Sigmoid colon (tissue), 7 donors: Measurements from ENCODE around the gene LEUTX. TPM values are rescaled to one million over a fixed set of nuclear protein-coding genes. Genes with fewer than 3 reads are reported as not detected.
"Not testable (repeated sequence)": the region's sequence is repeated elsewhere in the genome, so short reads cannot be mapped to it uniquely, and the experiment has no call there.

Source experiments
- DNase-seq: peaks from one replicate; pipeline ENCODE4 v3.0.0-alpha.2; 2019
- H3K27ac ChIP-seq, 4 donors: fragments of 200-600 bp; sonication (generic); one replicate each; pipeline ENCODE4 v1.5.1; 2016 to 2019; ENCODE audit warnings: mild to moderate bottlenecking in 1 of 4
- H3K27me3 ChIP-seq, 3 donors: fragments of 200-600 bp; sonication (generic); one replicate each; pipeline ENCODE4 v1.5.1; 2019; ENCODE audit warnings: mild to moderate bottlenecking in 1 of 3
- H3K36me3 ChIP-seq, 4 donors: fragments of 200-600 bp; sonication (generic); one replicate each; pipeline ENCODE4 v1.5.1; 2016 to 2019
- H3K4me1 ChIP-seq, 4 donors: fragments of 200-600 bp; sonication (generic); one replicate each; pipeline ENCODE4 v1.5.1; 2017 to 2019
- H3K4me3 ChIP-seq, 4 donors: fragments of 200-600 bp; sonication (generic); one replicate each; pipeline ENCODE4 v1.5.1; 2017 to 2019; ENCODE audit warnings: mild to moderate bottlenecking in 2 of 4, moderate library complexity in 1 of 4
- H3K9me3 ChIP-seq, 4 donors: fragments of 200-600 bp in 3 of 4; sonication (generic) in 3 of 4; one replicate each; pipeline versions ENCODE4 v1.5.1 to v1.6.1; 2013 to 2019
- CTCF ChIP-seq, 4 experiments: fragments of 450-650 bp in 3 of 4; fragments of 200-600 bp in 1 of 4; IDR thresholded peaks; one replicate each; pipeline ENCODE4 v1.5.1; 2016 to 2019; ENCODE audit warnings: antibody characterized with exemption in 4 of 4, mild to moderate bottlenecking in 3 of 4, moderate library complexity in 2 of 4
- EP300 ChIP-seq, 4 donors: sonication (generic); formaldehyde crosslinking; IDR thresholded peaks; one replicate each; pipeline ENCODE4 v1.6.1; 2017; ENCODE audit warnings: antibody characterized with exemption in 4 of 4
- POLR2A ChIP-seq, 2 donors: fragments of 450-650 bp; IDR thresholded peaks; one replicate each; pipeline ENCODE4 v1.6.1; 2016; ENCODE audit warnings: antibody characterized with exemption in 2 of 2, mild to moderate bottlenecking in 2 of 2, moderate library complexity in 2 of 2
- POLR2AphosphoS5 ChIP-seq, 4 donors: sonication (generic); formaldehyde crosslinking; IDR thresholded peaks; one replicate each; pipeline ENCODE4 v1.6.1; 2017; ENCODE audit warnings: antibody characterized with exemption in 4 of 4
- WGBS, 2 donors: extraction: QIAGEN DNeasy Blood & Tissue Kit; methylation state at CpG; one replicate each; pipeline ENCODE4 v1.1.7; 2013; 5-methylcytosine and 5-hydroxymethylcytosine counted together
- intact Hi-C: fragments of 100-400 bp; cut with DNase I; formaldehyde crosslinking; loops from one replicate; pipeline ENCODE4 v1.15.1; 2023
- polyA plus RNA-seq, 3 donors: library from polyadenylated mRNA; stranded (reverse); fragments of 200-250 nt; gene quantifications; one replicate each; pipeline ENCODE4 v1.2.3, GENCODE V29; 2013
- total RNA-seq, 4 donors: library from RNA; depleted of rRNA; stranded (reverse); fragments of >200 nt; gene quantifications; one replicate each; pipeline ENCODE4 v1.1.0, GENCODE V29; 2016
- donor health status: healthy with polysubstance abuse.
- donor health status: Bipolar disorder and iron deficiency.
- donor health status: healthy.

The LEUTX gene
- total and polyA plus RNA-seq, 7 donors = not detected

GRCh38 chr19:39754544-39754943, 24.1 kb upstream of the LEUTX start:
- no peak overlapping the region for H3K27ac ChIP-seq
- TF ChIP-seq POLR2AphosphoS5 (IDR thresholded peaks at IDR 0.05) (no peak), CTCF (IDR thresholded peaks at IDR 0.05) (no peak), POLR2A (IDR thresholded peaks at IDR 0.05) (no peak), EP300 (IDR thresholded peaks at IDR 0.05) (no peak)
- no peak for DNase-seq
- H3K9me3 ChIP-seq = no peaks in the 10 kb centered on the region
- no peak overlapping the region for H3K4me3 ChIP-seq
- intact Hi-C loops = no loop called here
- 74 to 81% methylated on average over 2 of the region's 2 CpGs for WGBS, 2 donors
- H3K27me3 ChIP-seq = peaks cover 0 to 26% (median 0%) of the 10 kb centered on the region in 3 donors
- no peaks in the 10 kb centered on the region for H3K36me3 ChIP-seq
- no peaks in the 10 kb centered on the region for H3K4me1 ChIP-seq

GRCh38 chr19:39754971-39755370, 23.7 kb upstream of the LEUTX start:
- WGBS, 2 donors = 48 to 58% methylated on average over 3 of the region's 3 CpGs
- no peaks in the 10 kb centered on the region for H3K4me1 ChIP-seq
- H3K27ac ChIP-seq = no peak overlapping the region
- H3K4me3 ChIP-seq = no peak overlapping the region
- peaks cover 0 to 26% (median 0%) of the 10 kb centered on the region in 3 donors for H3K27me3 ChIP-seq
- no peaks in the 10 kb centered on the region for H3K9me3 ChIP-seq
- no peak for TF ChIP-seq POLR2A (IDR thresholded peaks at IDR 0.05)
- H3K36me3 ChIP-seq = no peaks in the 10 kb centered on the region
- intact Hi-C loops = no loop called here
- DNase-seq = no peak

GRCh38 chr19:39759457-39760184, 19.0 kb upstream of the LEUTX start:
- no peaks in the 10 kb centered on the region for H3K36me3 ChIP-seq
- DNase-seq = no peak
- 64 to 69% methylated on average over 4 of the region's 4 CpGs for WGBS, 2 donors

GRCh38 chr19:39761851-39762250, 16.8 kb upstream of the LEUTX start:
- not testable (repeated sequence) for H3K4me1 ChIP-seq

More at GRCh38 chr19:39759457-39760184, 19.0 kb upstream of the LEUTX start:
- Histone ChIP-seq H3K9me3 (no peaks in the 10 kb centered on the region), H3K4me1 (no peaks in the 10 kb centered on the region), H3K27me3 (peaks cover 0 to 13% (median 0%) of the 10 kb centered on the region in 3 donors), H3K27ac (no peak overlapping the region), H3K4me3 (no peak overlapping the region)
- TF ChIP-seq CTCF (IDR thresholded peaks at IDR 0.05) (no peak), POLR2A (IDR thresholded peaks at IDR 0.05) (no peak), EP300 (IDR thresholded peaks at IDR 0.05) (no peak), POLR2AphosphoS5 (IDR thresholded peaks at IDR 0.05) (no peak)
- intact Hi-C loops = loop anchor here (10.0 kb wide), 1 partner anchor 205 kb away; no protein-coding TSS in a partner anchor

GRCh38 chr19:39765091-39766076, 13.3 kb upstream of the LEUTX start:
- intact Hi-C loops = loop anchor here (10.0 kb wide), 1 partner anchor 211 kb away; no protein-coding TSS in a partner anchor
- H3K36me3 ChIP-seq = no peaks in the 10 kb centered on the region

More at GRCh38 chr19:39761851-39762250, 16.8 kb upstream of the LEUTX start:
- DNase-seq, H3K36me3 ChIP-seq, H3K27ac ChIP-seq, H3K9me3 ChIP-seq, H3K4me3 ChIP-seq: not testable (repeated sequence)
- intact Hi-C loops = loop anchor here (10.0 kb wide), 1 partner anchor 207 kb away; no protein-coding TSS in a partner anchor
- 92 to 97% methylated on average over 1 of the region's 1 CpG for WGBS, 2 donors
- peaks cover 0 to 21% (median 0%) of the 10 kb centered on the region in 3 donors for H3K27me3 ChIP-seq

More at GRCh38 chr19:39765091-39766076, 13.3 kb upstream of the LEUTX start:
- Histone ChIP-seq H3K9me3 (peaks cover 0 to 5% (median 2%) of the 10 kb centered on the region in 4 donors), H3K4me1 (no peaks in the 10 kb centered on the region), H3K27ac (no peak overlapping the region), H3K4me3 (no peak overlapping the region), H3K27me3 (peaks cover 0 to 8% (median 0%) of the 10 kb centered on the region in 3 donors)
- DNase-seq = no peak
- WGBS, 2 donors = 46% methylated on average over 16 of the region's 16 CpGs
- TF ChIP-seq CTCF (IDR thresholded peaks at IDR 0.05) (peak in 2 of 4 experiments; percentile 19 to 67), POLR2A (IDR thresholded peaks at IDR 0.05) (no peak), EP300 (IDR thresholded peaks at IDR 0.05) (no peak), POLR2AphosphoS5 (IDR thresholded peaks at IDR 0.05) (no peak)
